HepG2 (cell line): ENCODE data around the gene WDR59. TPM values are rescaled to one million over a fixed set of nuclear protein-coding genes. Genes with fewer than 3 reads are reported as not detected.

ENCODE experiments used
- ATAC-seq: fragments of 200-7000 bp; cut with Tn5 transposase; 3 replicates; pipeline ENCODE4 v1.9.1; 2020; ENCODE audit warnings: mild to moderate bottlenecking, moderate library complexity
- BruUV-seq: library from RNA; stranded (reverse); fragments of 400-500 nt; replicated peaks from 2 replicates; lab custom pipeline; 2021; lab: Mats Ljungman, UMichigan
- CTCF ChIA-PET: fragments of 300-600 bp; formaldehyde crosslinking; extraction: SDS; loops from one replicate; lab custom pipeline; 2021; ENCODE audit warnings: low total read pairs, inconsistent platforms, low intra/inter-chr PET ratio; lab: Yijun Ruan, JAX
- POLR2A ChIA-PET: fragments of 350-600 bp; sonication (Branson Sonifier 250); formaldehyde crosslinking; loops from one replicate; lab custom pipeline; 2020; ENCODE audit warnings: antibody characterized with exemption, inconsistent platforms; lab: Yijun Ruan, JAX
- DNase-seq: peaks from one replicate; pipeline ENCODE4 v3.0.0-alpha.2; 2015; ENCODE audit warnings: low spot score
- FAIRE-seq: peaks from 3 replicates; lab custom pipeline; 2011; peaks lifted over from hg19 to GRCh38; lab: Jason Lieb, UNC
- H2AFZ ChIP-seq: one replicate; pipeline ENCODE4 v1.6.1; 2011; ENCODE audit warnings: low read length, inconsistent platforms
- H3K27ac ChIP-seq: fragments of 300-600 bp; 3 replicates; pipeline ENCODE4 v1.8.0; 2011; ENCODE audit warnings: mixed run types, mild to moderate bottlenecking, mixed read lengths, low read length, inconsistent platforms; ENCODE audit not compliant: insufficient read depth; ENCODE audit errors: extremely low read length
- H3K27me3 ChIP-seq, 2 experiments: fragments of 200-600 bp in 1 of 2; 2 replicates in 1 of 2; 3 replicates in 1 of 2; pipeline versions ENCODE4 v1.6.0 to v1.8.0; 2011; ENCODE audit warnings: low read length in 2 of 2, mild to moderate bottlenecking in 2 of 2, moderate library complexity in 2 of 2, inconsistent platforms in 1 of 2; ENCODE audit not compliant: insufficient read depth in 2 of 2, control insufficient read depth in 1 of 2
- H3K36me3 ChIP-seq, 2 experiments: fragments of 200-600 bp in 1 of 2; replicated peaks in 1 of 2; 2 replicates in 1 of 2; 3 replicates in 1 of 2; pipeline versions ENCODE4 v1.5.1 to v1.8.0; 2011; ENCODE audit warnings: low read length in 2 of 2, inconsistent platforms in 1 of 2; ENCODE audit not compliant: insufficient read depth in 2 of 2, control insufficient read depth in 1 of 2
- H3K4me1 ChIP-seq: 2 replicates; pipeline ENCODE4 v1.5.1; 2012; ENCODE audit warnings: low read length, inconsistent platforms; ENCODE audit not compliant: insufficient read depth
- H3K4me2 ChIP-seq: 2 replicates; pipeline ENCODE4 v1.6.0; 2011; ENCODE audit warnings: low read depth, low read length, inconsistent platforms
- H3K4me3 ChIP-seq, 3 experiments: fragments of 200-600 bp in 1 of 3; sonication (generic), shearing (Covaris generic) in 1 of 3; replicated peaks in 1 of 3; 2 replicates each; pipeline ENCODE4 v1.5.1; 2011 to 2016; ENCODE audit warnings: low read length in 3 of 3, inconsistent platforms in 2 of 3, low read depth in 2 of 3, mild to moderate bottlenecking in 2 of 3, control low read depth in 1 of 3, mixed read lengths in 1 of 3; ENCODE audit not compliant: insufficient read depth in 1 of 3
- H3K79me2 ChIP-seq: one replicate; pipeline ENCODE4 v1.6.1; 2011; ENCODE audit warnings: low read length, inconsistent platforms; ENCODE audit not compliant: insufficient read depth
- H3K9ac ChIP-seq: 2 replicates; pipeline ENCODE4 v1.6.0; 2011; ENCODE audit warnings: mild to moderate bottlenecking, low read depth, low read length, inconsistent platforms; ENCODE audit not compliant: insufficient read depth
- H3K9me3 ChIP-seq: 2 replicates; pipeline ENCODE4 v1.5.1; 2012; ENCODE audit warnings: mild to moderate bottlenecking, low read length
- H4K20me1 ChIP-seq: 2 replicates; pipeline ENCODE4 v1.6.0; 2011; ENCODE audit warnings: inconsistent platforms, mild to moderate bottlenecking, low read length, moderate library complexity; ENCODE audit not compliant: insufficient read depth
- HDAC2 ChIP-seq: sonication (generic); formaldehyde crosslinking; IDR thresholded peaks from 2 replicates; pipeline ENCODE4 v1.4.0; 2020; ENCODE audit warnings: missing genetic modification reagents
- HNRNPUL1 ChIP-seq: fragments of 200-400 bp; formaldehyde crosslinking; IDR thresholded peaks from 2 replicates; pipeline ENCODE4 v1.6.1; 2017; ENCODE audit warnings: low read depth, mild to moderate bottlenecking, low read length, moderate library complexity
- MYC ChIP-seq: sonication (generic); formaldehyde crosslinking; IDR thresholded peaks from 2 replicates; pipeline ENCODE4 v1.9.0; 2021; ENCODE audit warnings: missing genetic modification reagents, borderline replicate concordance
- RBAK ChIP-seq: sonication (generic); formaldehyde crosslinking; IDR thresholded peaks from 2 replicates; pipeline ENCODE4 v1.5.1; 2020; ENCODE audit warnings: mild to moderate bottlenecking, missing genetic modification reagents
- SAP130 ChIP-seq: IDR thresholded peaks from 2 replicates; pipeline ENCODE4 v1.6.1; 2016; ENCODE audit warnings: low read depth
- SMC3 ChIP-seq: IDR thresholded peaks from 2 replicates; pipeline ENCODE4 v1.6.1; 2011; ENCODE audit warnings: low read length, improper control_type of control experiment
- STAG1 ChIP-seq: sonication (generic); formaldehyde crosslinking; IDR thresholded peaks from 2 replicates; pipeline ENCODE4 v1.4.0; 2020; ENCODE audit warnings: missing genetic modification reagents
- TEAD3 ChIP-seq: optimal IDR thresholded peaks from 2 replicates; pipeline ENCODE3; 2016; ENCODE audit warnings: borderline replicate concordance
- ZFP90 ChIP-seq: sonication (generic); formaldehyde crosslinking; IDR thresholded peaks from 2 replicates; pipeline ENCODE4 v1.8.0; 2022; ENCODE audit warnings: missing genetic modification reagents, mild to moderate bottlenecking, inconsistent platforms, borderline replicate concordance
- ZNF180 ChIP-seq: sonication (generic); formaldehyde crosslinking; IDR thresholded peaks from 2 replicates; pipeline ENCODE4 v1.4.0; 2020; ENCODE audit warnings: low read depth, missing genetic modification reagents, borderline replicate concordance
- ZSCAN31 ChIP-seq: sonication (generic); formaldehyde crosslinking; IDR thresholded peaks from 2 replicates; pipeline ENCODE4 v1.5.0; 2020; ENCODE audit warnings: low read depth, mild to moderate bottlenecking, missing genetic modification reagents
- WGBS: methylation state at CpG from one replicate; pipeline ENCODE4 v1.1.6; 2017; ENCODE audit warnings: low lambda C conversion rate; 5-methylcytosine and 5-hydroxymethylcytosine counted together
- in situ Hi-C: cut with HindIII; loops from 2 replicates; pipeline ENCODE4 v1.10.0; 2017; ENCODE audit warnings: low pct_unique_long_range_greater_than_20kb; ENCODE audit not compliant: extremely low pct_ligation_motif_present
- intact Hi-C: fragments of 100-400 bp; cut with micrococcal nuclease; formaldehyde crosslinking; loops from one replicate; pipeline ENCODE4 v1.10.0; 2022; ENCODE audit not compliant: unreplicated experiment
- polyA plus RNA-seq, 8 experiments: library from polyadenylated mRNA; depleted of rRNA in 3 of 8; stranded (reverse) in 7 of 8; unstranded in 1 of 8; fragments of >200 nt; fragmentation: Illumina TruSeq in 4 of 8; extraction: Trizol in 4 of 8; gene quantifications; 2 replicates each; pipeline versions ENCODE4 v1.2.1 to v1.2.3, GENCODE V29; 2011 to 2016; ENCODE audit warnings: low read depth in 4 of 8, missing spikeins in 1 of 8, mixed read lengths in 1 of 8; ENCODE audit not compliant: insufficient read depth in 1 of 8
- total RNA-seq, 5 experiments: library from RNA; depleted of rRNA; stranded (reverse); fragments of >200 nt; fragmentation: Illumina TruSeq; extraction: Trizol; gene quantifications; 2 replicates each; pipeline ENCODE4 v1.2.3, GENCODE V29; 2016; ENCODE audit warnings: low read depth in 1 of 5
- TF ChIP-seq, protein P1 (sequence below): IDR thresholded peaks from 2 replicates; pipeline ENCODE4 v1.6.1; 2016; ENCODE audit warnings: mild to moderate bottlenecking
- TF ChIP-seq, protein P2 (sequence below): sonication (generic); formaldehyde crosslinking; IDR thresholded peaks from 2 replicates; pipeline ENCODE4 v1.5.0; 2020; ENCODE audit warnings: mild to moderate bottlenecking, missing genetic modification reagents, moderate library complexity

The WDR59 gene
- total and polyA plus RNA-seq, 2 of the 13 experiments (the other 11 are each of a cell fraction or from before 2014, with no cell fraction given) = 65.2 to 306 TPM

DNA sequence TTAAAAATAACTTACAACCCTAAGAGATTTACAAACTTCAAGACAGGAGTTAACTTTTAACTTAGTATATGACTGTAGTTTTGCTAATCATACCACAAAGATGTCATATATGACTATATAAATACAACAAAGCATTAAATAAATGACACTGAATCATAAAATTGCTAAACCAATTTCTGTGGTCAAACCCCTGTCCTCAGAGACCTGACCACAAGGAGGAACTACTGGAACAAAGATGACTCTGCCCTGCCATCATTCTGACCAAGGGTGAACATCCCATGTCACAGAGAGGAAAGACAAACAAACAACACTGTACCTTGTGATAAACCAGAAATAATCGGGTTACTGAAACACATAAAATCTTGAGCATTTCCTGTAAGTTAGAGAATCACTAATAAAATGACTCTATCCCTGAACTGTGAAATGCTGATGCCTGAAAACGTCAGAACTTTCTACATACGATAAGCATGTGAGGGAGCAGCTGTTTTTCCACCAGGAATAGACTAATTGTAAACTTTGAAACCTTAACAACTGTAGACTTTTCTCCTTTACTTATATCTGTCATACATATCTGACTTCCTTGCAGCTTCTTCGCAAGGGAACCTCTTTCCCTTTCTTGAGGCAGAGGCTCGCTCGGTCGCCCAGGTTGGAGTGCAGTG is 47.9 kb downstream of the WDR59 start:
- intact Hi-C loops (loop anchor here (1.0 kb wide), 1 partner anchor 174 kb away; no protein-coding TSS in a partner anchor), in situ Hi-C loops (no loop called here)
- Histone ChIP-seq H3K9ac (no peak overlapping the region), H3K79me2 (no peaks in the 10 kb centered on the region), H3K4me2 (no peak overlapping the region), H3K27me3 (no peaks in the 10 kb centered on the region), H3K36me3 (peaks cover 31 to 80% of the 10 kb centered on the region in 2 experiments), H4K20me1 (no peaks in the 10 kb centered on the region), H3K9me3 (no peaks in the 10 kb centered on the region), H3K4me3 (no peak overlapping the region), H3K27ac (no peak overlapping the region), H3K4me1 (no peaks in the 10 kb centered on the region), H2AFZ (no peak overlapping the region)
- CTCF ChIA-PET = no interaction called here
- no peak for DNase-seq
- BruUV-seq = no TSS peak
- POLR2A ChIA-PET = no interaction called here
- 87% methylated on average over 7 of the region's 7 CpGs for WGBS
- FAIRE-seq = no peak
- ATAC-seq = peak; percentile 73
- TF ChIP-seq ZSCAN31 (CRISPR knock-in tag) = no peak
- TF ChIP-seq STAG1 (CRISPR knock-in tag) = peak; percentile 50
- TF ChIP-seq SAP130 (CRISPR knock-in tag) = peak; percentile 24; the same call in 1 of the 2 replicates
- no peak for TF ChIP-seq ZFP90 (CRISPR knock-in tag)
- TF ChIP-seq, protein P1, sequence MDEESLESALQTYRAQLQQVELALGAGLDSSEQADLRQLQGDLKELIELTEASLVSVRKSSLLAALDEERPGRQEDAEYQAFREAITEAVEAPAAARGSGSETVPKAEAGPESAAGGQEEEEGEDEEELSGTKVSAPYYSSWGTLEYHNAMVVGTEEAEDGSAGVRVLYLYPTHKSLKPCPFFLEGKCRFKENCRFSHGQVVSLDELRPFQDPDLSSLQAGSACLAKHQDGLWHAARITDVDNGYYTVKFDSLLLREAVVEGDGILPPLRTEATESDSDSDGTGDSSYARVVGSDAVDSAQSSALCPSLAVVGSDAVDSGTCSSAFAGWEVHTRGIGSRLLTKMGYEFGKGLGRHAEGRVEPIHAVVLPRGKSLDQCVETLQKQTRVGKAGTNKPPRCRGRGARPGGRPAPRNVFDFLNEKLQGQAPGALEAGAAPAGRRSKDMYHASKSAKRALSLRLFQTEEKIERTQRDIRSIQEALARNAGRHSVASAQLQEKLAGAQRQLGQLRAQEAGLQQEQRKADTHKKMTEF (CRISPR knock-in tag) = no peak
- no peak for TF ChIP-seq HNRNPUL1
- no peak for TF ChIP-seq MYC (CRISPR knock-in tag)
- no peak for TF ChIP-seq RBAK (CRISPR knock-in tag)
- TF ChIP-seq HDAC2 (CRISPR knock-in tag) = no peak
- TF ChIP-seq SMC3 = peak; percentile 29; the same call in 1 of the 2 replicates
- no peak for TF ChIP-seq ZNF180 (CRISPR knock-in tag)
- TF ChIP-seq, protein P2, sequence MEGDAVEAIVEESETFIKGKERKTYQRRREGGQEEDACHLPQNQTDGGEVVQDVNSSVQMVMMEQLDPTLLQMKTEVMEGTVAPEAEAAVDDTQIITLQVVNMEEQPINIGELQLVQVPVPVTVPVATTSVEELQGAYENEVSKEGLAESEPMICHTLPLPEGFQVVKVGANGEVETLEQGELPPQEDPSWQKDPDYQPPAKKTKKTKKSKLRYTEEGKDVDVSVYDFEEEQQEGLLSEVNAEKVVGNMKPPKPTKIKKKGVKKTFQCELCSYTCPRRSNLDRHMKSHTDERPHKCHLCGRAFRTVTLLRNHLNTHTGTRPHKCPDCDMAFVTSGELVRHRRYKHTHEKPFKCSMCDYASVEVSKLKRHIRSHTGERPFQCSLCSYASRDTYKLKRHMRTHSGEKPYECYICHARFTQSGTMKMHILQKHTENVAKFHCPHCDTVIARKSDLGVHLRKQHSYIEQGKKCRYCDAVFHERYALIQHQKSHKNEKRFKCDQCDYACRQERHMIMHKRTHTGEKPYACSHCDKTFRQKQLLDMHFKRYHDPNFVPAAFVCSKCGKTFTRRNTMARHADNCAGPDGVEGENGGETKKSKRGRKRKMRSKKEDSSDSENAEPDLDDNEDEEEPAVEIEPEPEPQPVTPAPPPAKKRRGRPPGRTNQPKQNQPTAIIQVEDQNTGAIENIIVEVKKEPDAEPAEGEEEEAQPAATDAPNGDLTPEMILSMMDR = peak; percentile 44
- no peak for TF ChIP-seq TEAD3 (CRISPR knock-in tag)
